ENCODE results near the gene SCAMP2.

SCAMP2 gene

GRCh38 chr15:74839526-74840395, 33.4 kb downstream of the SCAMP2 start:
- no peak for DNase-seq (ENCODE audit: low read depth in 1 of 2, low spot score in 1 of 2)

- DNase-seq (ENCODE audit: low read depth in 1 of 2, low spot score in 1 of 2): no peak
Measured at GRCh38 chr15:74838746-74839525, 34.2 kb downstream of the SCAMP2 start.

GRCh38 chr15:74838137-74838516, 35.0 kb downstream of the SCAMP2 start:
- DNase-seq (ENCODE audit: low read depth in 1 of 2, low spot score in 1 of 2): no peak

GRCh38 chr15:74837482-74838136, 35.6 kb downstream of the SCAMP2 start:
- DNase-seq (ENCODE audit: low read depth in 1 of 2, low spot score in 1 of 2): no peak

- no peak for DNase-seq (ENCODE audit: low read depth in 1 of 2, low spot score in 1 of 2)
Measured at GRCh38 chr15:74836846-74837245, 36.3 kb downstream of the SCAMP2 start.

- DNase-seq (ENCODE audit: low read depth in 1 of 2, low spot score in 1 of 2): peak in 1 of 2 donors; percentile 41
Measured at GRCh38 chr15:74835312-74835823, 37.8 kb downstream of the SCAMP2 start.

GRCh38 chr15:74833376-74834107, 39.6 kb downstream of the SCAMP2 start:
- no peak for DNase-seq (ENCODE audit: low read depth in 1 of 2, low spot score in 1 of 2)

GRCh38 chr15:74832826-74833225, 40.3 kb downstream of the SCAMP2 start:
- no peak for DNase-seq (ENCODE audit: low read depth in 1 of 2, low spot score in 1 of 2)

GRCh38 chr15:74831813-74832495, 41.2 kb downstream of the SCAMP2 start:
- DNase-seq (ENCODE audit: low read depth in 1 of 2, low spot score in 1 of 2): no peak

GRCh38 chr15:74830868-74831267, 42.3 kb downstream of the SCAMP2 start:
- DNase-seq (ENCODE audit: low read depth in 1 of 2, low spot score in 1 of 2): no peak

- DNase-seq (ENCODE audit: low read depth in 1 of 2, low spot score in 1 of 2): no peak
Measured at GRCh38 chr15:74829991-74830390, 43.2 kb downstream of the SCAMP2 start.

GRCh38 chr15:74829486-74829885, 43.7 kb downstream of the SCAMP2 start:
- no peak for DNase-seq (ENCODE audit: low read depth in 1 of 2, low spot score in 1 of 2)

- DNase-seq (ENCODE audit: low read depth in 1 of 2, low spot score in 1 of 2): no peak
Measured at GRCh38 chr15:74828835-74829234, 44.3 kb downstream of the SCAMP2 start.

GRCh38 chr15:74827614-74828013, 45.6 kb downstream of the SCAMP2 start:
- DNase-seq (ENCODE audit: low read depth in 1 of 2, low spot score in 1 of 2): no peak

- DNase-seq (ENCODE audit: low read depth in 1 of 2, low spot score in 1 of 2): no peak
Measured at GRCh38 chr15:74826921-74827320, 46.2 kb downstream of the SCAMP2 start.

GRCh38 chr15:74826364-74826819, 46.8 kb downstream of the SCAMP2 start, which contains the start of gene CPLX3:
Gene CPLX3, plus strand, starts transcription at chr15:74826627. Its CDS starts 77 bp downstream, at chr15:74826704.
- peak in 1 of 2 donors; percentile 41 for DNase-seq (ENCODE audit: low read depth in 1 of 2, low spot score in 1 of 2)

- no peak for DNase-seq (ENCODE audit: low read depth in 1 of 2, low spot score in 1 of 2)
Measured at GRCh38 chr15:74825866-74826265, 47.3 kb downstream of the SCAMP2 start.

GRCh38 chr15:74824976-74825375, 48.2 kb downstream of the SCAMP2 start:
- no peak for DNase-seq (ENCODE audit: low read depth in 1 of 2, low spot score in 1 of 2)

- DNase-seq (ENCODE audit: low read depth in 1 of 2, low spot score in 1 of 2): no peak
Measured at GRCh38 chr15:74823324-74823723, 49.8 kb downstream of the SCAMP2 start.

GRCh38 chr15:74822233-74822632, 50.9 kb downstream of the SCAMP2 start:
- no peak for DNase-seq (ENCODE audit: low read depth in 1 of 2, low spot score in 1 of 2)
